Activated T-cell treated with anti-CD3 and anti-CD28 coated beads for 24 hours (primary cell): ENCODE measurements around the gene APOC3.

Source experiments
- DNase-seq: peaks from one replicate; pipeline ENCODE4 v3.0.0-alpha.2; 2020; ENCODE audit warnings: low read depth

APOC3 gene

GRCh38 chr11:116875194-116875593 is 45.5 kb downstream of the APOC3 start:
- no peak for DNase-seq

- no peak for DNase-seq
Measured at GRCh38 chr11:116876656-116877055, 46.9 kb downstream of the APOC3 start.

GRCh38 chr11:116879800-116880625 is 50.3 kb downstream of the APOC3 start:
- no peak for DNase-seq

GRCh38 chr11:116881143-116881542 is 51.4 kb downstream of the APOC3 start:
- no peak for DNase-seq

- DNase-seq = no peak
Measured at GRCh38 chr11:116882386-116882785, 52.7 kb downstream of the APOC3 start.
